ENCODE results near the gene KCTD18. TPM values are rescaled to one million over a fixed set of nuclear protein-coding genes. Genes with fewer than 3 reads are reported as not detected.
A peak's percentile ranks its signal among the peaks of the same experiment; 100 is the strongest.

KCTD18 gene
- total and polyA plus RNA-seq, 10 of the 15 experiments (the other 5 are each of a cell fraction or from before 2014, with no cell fraction given): 1.4 to 16.9 (median 12.5) TPM

GRCh38 chr2:200525066-200525465 is 15.2 kb upstream of the KCTD18 start:
- intact Hi-C loops (cut with micrococcal nuclease; ENCODE audit: unreplicated experiment): no loop called here
- H3K27ac ChIP-seq (ENCODE audit: control insufficient read depth, insufficient read depth): no peak overlapping the region
- no peak for DNase-seq (ENCODE audit: low read depth, low spot score)
- no peaks in the 10 kb centered on the region for H3K36me3 ChIP-seq (ENCODE audit: control insufficient read depth in 2 of 2, insufficient read depth in 2 of 2, low read length in 1 of 2)
- H3K4me3 ChIP-seq: no peak overlapping the region
- SMC1A ChIA-PET (ENCODE audit: uncharacterized antibody, unreplicated experiment): interaction anchor here (0.7 to 2.0 kb wide), 13 partner anchors 9 to 528 kb away, joined by 3 to 7 read pairs (median 3); partner anchors contain the start of genes BZW1 and KCTD18
- no peaks in the 10 kb centered on the region; a peak in 1 of 4 replicates for H3K27me3 ChIP-seq (replicated peaks in 1 of 2; ENCODE audit: control insufficient read depth in 2 of 2, insufficient read depth in 2 of 2, low read length in 1 of 2)
- POLR2A ChIA-PET: interaction anchor here (0.7 to 2.4 kb wide), 3 partner anchors 10 to 15 kb away, joined by 3 to 14 read pairs (median 3); partner anchors contain the start of gene KCTD18
- peaks cover 3% of the 10 kb centered on the region; the same call in 1 of the 2 replicates for H3K4me1 ChIP-seq (ENCODE audit: control insufficient read depth, insufficient read depth, low read length)
- no peaks in the 10 kb centered on the region for H4K20me1 ChIP-seq (ENCODE audit: control insufficient read depth, insufficient read depth)
- WGBS (ENCODE audit: insufficient coverage, insufficient replicate concordance, low lambda C conversion rate, missing lambda C conversion rate): 100% methylated on average over 2 of the region's 2 CpGs
- RAD21 ChIA-PET (ENCODE audit: unreplicated experiment): interaction anchor here (0.7 to 2.4 kb wide), 4 partner anchors 8 to 41 kb away, joined by 3 to 10 read pairs (median 4); partner anchors contain the start of gene KCTD18
- peak overlapping the region; percentile 99; the same call in 1 of the 2 replicates for H2AFZ ChIP-seq (ENCODE audit: control insufficient read depth, low read depth, low read length)
- no peak for TF ChIP-seq EP300 (IDR thresholded peaks at IDR 0.05; ENCODE audit: borderline replicate concordance in 1 of 2, control insufficient read depth in 1 of 2, low read depth in 2 of 2, low read length in 2 of 2)
- TF ChIP-seq, protein P1, sequence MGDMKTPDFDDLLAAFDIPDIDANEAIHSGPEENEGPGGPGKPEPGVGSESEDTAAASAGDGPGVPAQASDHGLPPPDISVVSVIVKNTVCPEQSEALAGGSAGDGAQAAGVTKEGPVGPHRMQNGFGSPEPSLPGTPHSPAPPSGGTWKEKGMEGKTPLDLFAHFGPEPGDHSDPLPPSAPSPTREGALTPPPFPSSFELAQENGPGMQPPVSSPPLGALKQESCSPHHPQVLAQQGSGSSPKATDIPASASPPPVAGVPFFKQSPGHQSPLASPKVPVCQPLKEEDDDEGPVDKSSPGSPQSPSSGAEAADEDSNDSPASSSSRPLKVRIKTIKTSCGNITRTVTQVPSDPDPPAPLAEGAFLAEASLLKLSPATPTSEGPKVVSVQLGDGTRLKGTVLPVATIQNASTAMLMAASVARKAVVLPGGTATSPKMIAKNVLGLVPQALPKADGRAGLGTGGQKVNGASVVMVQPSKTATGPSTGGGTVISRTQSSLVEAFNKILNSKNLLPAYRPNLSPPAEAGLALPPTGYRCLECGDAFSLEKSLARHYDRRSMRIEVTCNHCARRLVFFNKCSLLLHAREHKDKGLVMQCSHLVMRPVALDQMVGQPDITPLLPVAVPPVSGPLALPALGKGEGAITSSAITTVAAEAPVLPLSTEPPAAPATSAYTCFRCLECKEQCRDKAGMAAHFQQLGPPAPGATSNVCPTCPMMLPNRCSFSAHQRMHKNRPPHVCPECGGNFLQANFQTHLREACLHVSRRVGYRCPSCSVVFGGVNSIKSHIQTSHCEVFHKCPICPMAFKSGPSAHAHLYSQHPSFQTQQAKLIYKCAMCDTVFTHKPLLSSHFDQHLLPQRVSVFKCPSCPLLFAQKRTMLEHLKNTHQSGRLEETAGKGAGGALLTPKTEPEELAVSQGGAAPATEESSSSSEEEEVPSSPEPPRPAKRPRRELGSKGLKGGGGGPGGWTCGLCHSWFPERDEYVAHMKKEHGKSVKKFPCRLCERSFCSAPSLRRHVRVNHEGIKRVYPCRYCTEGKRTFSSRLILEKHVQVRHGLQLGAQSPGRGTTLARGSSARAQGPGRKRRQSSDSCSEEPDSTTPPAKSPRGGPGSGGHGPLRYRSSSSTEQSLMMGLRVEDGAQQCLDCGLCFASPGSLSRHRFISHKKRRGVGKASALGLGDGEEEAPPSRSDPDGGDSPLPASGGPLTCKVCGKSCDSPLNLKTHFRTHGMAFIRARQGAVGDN (IDR thresholded peaks at IDR 0.05): no peak
- TF ChIP-seq ZSCAN29 (IDR thresholded peaks at IDR 0.05): no peak
- no peak for TF ChIP-seq ZNF384 (IDR thresholded peaks at IDR 0.05; ENCODE audit: borderline replicate concordance, low read depth, low read length)
- TF ChIP-seq MEF2B (IDR thresholded peaks at IDR 0.05; ENCODE audit: partially characterized antibody, poor library complexity, severe bottlenecking): no peak
- no peak for TF ChIP-seq JUND (IDR thresholded peaks at IDR 0.05; ENCODE audit: low read depth, low read length)
- no peak for TF ChIP-seq ZNF622 (IDR thresholded peaks at IDR 0.05)
- no peaks in the 10 kb centered on the region for H3K9me3 ChIP-seq (replicated peaks; ENCODE audit: control insufficient read depth, insufficient read depth, low read length)
- no TSS peak for BruUV-seq (replicated peaks)
- in situ Hi-C loops (cut with MboI): no loop called here
- no peak overlapping the region for H3K4me2 ChIP-seq (ENCODE audit: control insufficient read depth, insufficient read depth)
- no peak overlapping the region for H3K9ac ChIP-seq (ENCODE audit: control insufficient read depth, insufficient read depth, low read length)
- CTCF ChIA-PET: interaction anchor here (0.7 to 4.5 kb wide), 7 partner anchors 11 to 189 kb away, joined by 3 to 21 read pairs (median 3); partner anchors contain the start of gene KCTD18
- FAIRE-seq: no peak
- H3K79me2 ChIP-seq (ENCODE audit: control insufficient read depth, insufficient read depth, low read length): peaks cover 38% of the 10 kb centered on the region
- ATAC-seq: no peak
